HEK293T (cell line): ENCODE data around the gene SERPINA12.
"Not testable (repeated sequence)": the region's sequence is repeated elsewhere in the genome, so short reads cannot be mapped to it uniquely, and the experiment has no call there.

Experiments used
- BHLHE40 ChIP-seq: fragments of 450-650 bp; IDR thresholded peaks from 2 replicates; pipeline ENCODE4 v1.6.1; 2016; ENCODE audit warnings: mild to moderate bottlenecking, moderate library complexity, borderline replicate concordance
- LEF1 ChIP-seq: fragments of 450-650 bp; IDR thresholded peaks from 2 replicates; pipeline ENCODE4 v1.6.1; 2017; ENCODE audit warnings: mild to moderate bottlenecking, borderline replicate concordance
- PKNOX1 ChIP-seq: fragments of 450-650 bp; IDR thresholded peaks from 2 replicates; pipeline ENCODE4 v1.6.1; 2016
- SP1 ChIP-seq: fragments of 450-650 bp; IDR thresholded peaks from 2 replicates; pipeline ENCODE4 v1.6.1; 2017
- SUZ12 ChIP-seq: fragments of 450-650 bp; IDR thresholded peaks from 2 replicates; pipeline ENCODE4 v1.6.1; 2016; ENCODE audit warnings: mild to moderate bottlenecking
- TARDBP ChIP-seq: fragments of 450-650 bp; IDR thresholded peaks from 2 replicates; pipeline ENCODE4 v1.6.1; 2016

- TF ChIP-seq BHLHE40, LEF1, TARDBP, PKNOX1, SUZ12, SP1: not testable (repeated sequence)
Measured at GRCh38 chr14:94482132-94483070, 26.9 kb downstream of the SERPINA12 start.
